Measurements from ENCODE around the gene KCNQ1.

The KCNQ1 gene

DNA sequence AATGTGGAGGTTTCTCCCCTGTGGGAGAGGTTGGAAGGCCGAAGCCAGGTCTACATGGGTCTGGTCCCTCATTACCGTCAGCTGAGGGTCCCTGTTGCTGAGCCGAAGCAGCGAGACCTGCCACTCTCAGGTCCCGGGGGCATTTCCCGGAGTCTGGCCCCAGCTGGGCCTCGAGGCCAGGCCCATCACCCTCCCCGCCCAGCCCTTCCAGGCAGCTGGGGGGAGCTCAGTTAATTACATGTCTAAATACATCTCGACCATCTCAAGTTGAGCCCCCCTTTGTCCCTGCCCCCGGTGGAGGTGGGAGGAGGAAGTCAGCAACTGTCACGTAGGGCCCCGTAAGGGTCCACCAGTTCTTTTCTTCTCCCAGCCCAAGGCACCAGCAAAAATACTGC is 437.2 kb downstream of the KCNQ1 start:
- DNase-seq (ENCODE audit: extremely low read depth, insufficient read length) = no peak
- Histone ChIP-seq H3K27me3 (replicated peaks; ENCODE audit: control insufficient read depth, insufficient read depth, low read length) (peaks cover 4% of the 10 kb centered on the region), H3K4me3 (replicated peaks; ENCODE audit: low read depth, low read length) (no peak overlapping the region), H3K36me3 (ENCODE audit: control insufficient read depth, insufficient read depth, low read length) (no peaks in the 10 kb centered on the region)
- TF ChIP-seq CTCF (IDR thresholded peaks at IDR 0.05; ENCODE audit: insufficient read depth, low read length, poor library complexity, severe bottlenecking) = no peak

DNA sequence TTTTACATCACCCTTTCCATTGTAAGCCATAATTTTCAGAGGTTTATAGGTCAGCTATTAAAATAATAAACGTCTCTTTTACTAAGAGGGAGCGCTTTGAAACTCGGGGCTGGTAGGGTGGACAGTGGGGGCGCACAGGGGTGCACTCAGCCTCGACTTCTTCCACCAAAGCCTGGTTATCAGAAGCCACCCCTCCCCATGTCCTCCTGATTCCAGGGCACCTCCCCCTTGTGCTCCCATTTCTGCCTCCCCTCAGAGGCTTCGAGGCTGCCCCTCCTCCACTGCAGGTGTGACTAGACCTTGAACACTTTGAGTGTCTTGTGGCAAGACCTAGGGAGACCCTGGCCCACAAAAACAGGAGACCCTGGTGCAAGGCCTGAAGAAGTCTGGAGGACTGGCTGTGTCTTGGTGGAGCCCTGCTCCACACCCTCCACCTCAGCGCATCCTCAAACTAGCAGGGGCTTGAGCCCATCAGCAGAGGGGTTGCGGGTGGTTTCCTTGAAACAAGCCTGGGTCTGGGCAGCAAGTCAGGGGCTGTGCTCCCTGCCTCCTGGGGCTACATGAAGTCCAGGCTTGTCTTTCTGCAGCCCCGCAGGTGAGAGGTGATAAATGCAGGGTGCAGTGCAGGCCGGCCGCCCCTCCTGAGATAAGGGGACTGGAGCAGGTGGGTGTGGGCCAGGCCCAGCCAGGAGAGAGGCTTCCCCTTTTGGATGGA is 437.7 kb downstream of the KCNQ1 start:
- H3K36me3 ChIP-seq (ENCODE audit: control insufficient read depth, insufficient read depth, low read length) = no peaks in the 10 kb centered on the region
- no peak overlapping the region for H3K4me3 ChIP-seq (replicated peaks; ENCODE audit: low read depth, low read length)
- TF ChIP-seq CTCF (IDR thresholded peaks at IDR 0.05; ENCODE audit: insufficient read depth, low read length, poor library complexity, severe bottlenecking) = no peak
- peaks cover 4% of the 10 kb centered on the region for H3K27me3 ChIP-seq (replicated peaks; ENCODE audit: control insufficient read depth, insufficient read depth, low read length)
- DNase-seq (ENCODE audit: extremely low read depth, insufficient read length) = no peak

- H3K27me3 ChIP-seq (replicated peaks; ENCODE audit: control insufficient read depth, insufficient read depth, low read length) = peaks cover 4% of the 10 kb centered on the region
- no peak for DNase-seq (ENCODE audit: extremely low read depth, insufficient read length)
- TF ChIP-seq CTCF (IDR thresholded peaks at IDR 0.05; ENCODE audit: insufficient read depth, low read length, poor library complexity, severe bottlenecking) = no peak
- H3K36me3 ChIP-seq (ENCODE audit: control insufficient read depth, insufficient read depth, low read length) = no peaks in the 10 kb centered on the region
- H3K4me3 ChIP-seq (replicated peaks; ENCODE audit: low read depth, low read length) = no peak overlapping the region
Measured at GRCh38 chr11:2883640-2883978, 438.8 kb downstream of the KCNQ1 start.

DNA sequence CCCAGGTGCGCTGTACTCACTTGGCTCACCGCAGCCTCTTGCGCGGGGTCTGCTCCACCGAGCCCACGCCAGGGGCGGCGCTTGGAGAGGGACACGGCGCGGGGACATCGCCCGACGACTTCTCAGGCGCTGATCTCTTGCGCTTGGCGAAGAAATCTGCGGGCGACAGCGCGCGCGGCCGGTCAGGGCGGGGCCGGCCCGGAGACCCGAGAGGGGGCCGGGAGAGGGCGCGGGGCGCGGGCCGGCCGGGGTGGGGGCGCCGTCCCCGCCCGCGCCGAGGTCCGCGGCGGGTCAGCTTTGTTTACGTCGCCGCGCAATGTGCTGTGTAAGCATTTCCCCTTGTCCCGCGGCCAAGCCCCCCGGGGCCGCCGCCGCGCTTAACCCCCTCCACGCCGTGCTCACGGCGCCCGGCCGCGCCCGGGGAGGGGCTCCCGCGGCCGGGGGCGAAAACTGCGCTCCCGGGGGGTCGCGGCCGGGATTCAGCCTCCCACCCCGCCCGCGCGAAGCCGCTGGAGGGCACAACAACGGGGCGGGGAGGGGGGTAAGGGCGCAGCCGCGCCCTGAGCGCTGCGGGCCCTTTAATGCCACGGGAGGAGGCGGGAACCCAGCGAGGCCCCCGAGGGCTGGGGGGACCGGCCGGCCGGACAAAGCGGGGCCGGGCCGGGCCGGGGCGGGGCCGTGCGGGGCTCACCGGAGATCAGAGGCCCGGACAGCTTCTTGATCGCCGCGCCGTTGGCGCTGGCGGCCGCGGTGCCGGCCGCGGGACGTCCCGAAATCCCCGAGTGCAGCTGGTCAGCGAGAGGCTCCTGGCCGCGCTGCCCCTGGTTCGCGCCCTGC is 439.4 kb downstream of the KCNQ1 start:
- DNase-seq (ENCODE audit: extremely low read depth, insufficient read length) = no peak
- H3K36me3 ChIP-seq (ENCODE audit: control insufficient read depth, insufficient read depth, low read length) = no peaks in the 10 kb centered on the region
- H3K4me3 ChIP-seq (replicated peaks; ENCODE audit: low read depth, low read length) = no peak overlapping the region
- H3K27me3 ChIP-seq (replicated peaks; ENCODE audit: control insufficient read depth, insufficient read depth, low read length) = peaks cover 2% of the 10 kb centered on the region; the same call in 1 of the 2 replicates
- TF ChIP-seq CTCF (IDR thresholded peaks at IDR 0.05; ENCODE audit: insufficient read depth, low read length, poor library complexity, severe bottlenecking) = no peak

GRCh38 chr11:2885017-2885677 is 440.3 kb downstream of the KCNQ1 start:
- no peak for DNase-seq (ENCODE audit: extremely low read depth, insufficient read length)
- peaks cover 2% of the 10 kb centered on the region; the same call in 1 of the 2 replicates for H3K27me3 ChIP-seq (replicated peaks; ENCODE audit: control insufficient read depth, insufficient read depth, low read length)
- no peak for TF ChIP-seq CTCF (IDR thresholded peaks at IDR 0.05; ENCODE audit: insufficient read depth, low read length, poor library complexity, severe bottlenecking)
- H3K4me3 ChIP-seq (replicated peaks; ENCODE audit: low read depth, low read length) = peak overlapping the region; percentile 66
- no peaks in the 10 kb centered on the region for H3K36me3 ChIP-seq (ENCODE audit: control insufficient read depth, insufficient read depth, low read length)

Measured in GM06990 (cell line).